ENCODE measurements around the gene URI1. TPM values are rescaled to one million over a fixed set of nuclear protein-coding genes. Genes with fewer than 3 reads are reported as not detected.

The URI1 gene
- total and polyA plus RNA-seq, 2 of the 8 experiments (the other 6 are each of a cell fraction or from before 2014, with no cell fraction given) = 27.7 to 64.3 TPM

DNA sequence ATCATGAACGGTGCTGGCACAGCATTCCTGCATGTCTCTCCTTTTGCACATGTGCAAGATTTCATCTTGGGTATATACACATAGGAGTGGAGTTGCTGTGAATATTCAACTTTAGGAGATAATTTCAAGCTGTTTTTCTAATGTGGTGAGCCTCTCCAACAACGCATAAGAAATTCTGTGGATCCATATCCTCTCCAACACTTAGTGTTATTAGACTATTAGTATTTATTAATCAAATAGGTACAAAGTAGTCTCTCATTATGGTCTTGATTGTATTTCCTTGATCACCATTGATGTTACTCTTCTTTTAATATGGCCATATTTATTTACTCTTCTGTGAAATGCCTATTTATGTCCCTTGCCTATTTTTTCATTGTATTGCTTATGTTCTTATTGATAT lies 114.5 kb downstream of the URI1 start:
- CTCF ChIA-PET (ENCODE audit: partially characterized antibody) = no interaction called here
- no peak overlapping the region for H3K9ac ChIP-seq (replicated peaks in 1 of 4; ENCODE audit: extremely low read depth in 1 of 4, low read depth in 3 of 4, low read length in 3 of 4)
- TF ChIP-seq, protein P1, sequence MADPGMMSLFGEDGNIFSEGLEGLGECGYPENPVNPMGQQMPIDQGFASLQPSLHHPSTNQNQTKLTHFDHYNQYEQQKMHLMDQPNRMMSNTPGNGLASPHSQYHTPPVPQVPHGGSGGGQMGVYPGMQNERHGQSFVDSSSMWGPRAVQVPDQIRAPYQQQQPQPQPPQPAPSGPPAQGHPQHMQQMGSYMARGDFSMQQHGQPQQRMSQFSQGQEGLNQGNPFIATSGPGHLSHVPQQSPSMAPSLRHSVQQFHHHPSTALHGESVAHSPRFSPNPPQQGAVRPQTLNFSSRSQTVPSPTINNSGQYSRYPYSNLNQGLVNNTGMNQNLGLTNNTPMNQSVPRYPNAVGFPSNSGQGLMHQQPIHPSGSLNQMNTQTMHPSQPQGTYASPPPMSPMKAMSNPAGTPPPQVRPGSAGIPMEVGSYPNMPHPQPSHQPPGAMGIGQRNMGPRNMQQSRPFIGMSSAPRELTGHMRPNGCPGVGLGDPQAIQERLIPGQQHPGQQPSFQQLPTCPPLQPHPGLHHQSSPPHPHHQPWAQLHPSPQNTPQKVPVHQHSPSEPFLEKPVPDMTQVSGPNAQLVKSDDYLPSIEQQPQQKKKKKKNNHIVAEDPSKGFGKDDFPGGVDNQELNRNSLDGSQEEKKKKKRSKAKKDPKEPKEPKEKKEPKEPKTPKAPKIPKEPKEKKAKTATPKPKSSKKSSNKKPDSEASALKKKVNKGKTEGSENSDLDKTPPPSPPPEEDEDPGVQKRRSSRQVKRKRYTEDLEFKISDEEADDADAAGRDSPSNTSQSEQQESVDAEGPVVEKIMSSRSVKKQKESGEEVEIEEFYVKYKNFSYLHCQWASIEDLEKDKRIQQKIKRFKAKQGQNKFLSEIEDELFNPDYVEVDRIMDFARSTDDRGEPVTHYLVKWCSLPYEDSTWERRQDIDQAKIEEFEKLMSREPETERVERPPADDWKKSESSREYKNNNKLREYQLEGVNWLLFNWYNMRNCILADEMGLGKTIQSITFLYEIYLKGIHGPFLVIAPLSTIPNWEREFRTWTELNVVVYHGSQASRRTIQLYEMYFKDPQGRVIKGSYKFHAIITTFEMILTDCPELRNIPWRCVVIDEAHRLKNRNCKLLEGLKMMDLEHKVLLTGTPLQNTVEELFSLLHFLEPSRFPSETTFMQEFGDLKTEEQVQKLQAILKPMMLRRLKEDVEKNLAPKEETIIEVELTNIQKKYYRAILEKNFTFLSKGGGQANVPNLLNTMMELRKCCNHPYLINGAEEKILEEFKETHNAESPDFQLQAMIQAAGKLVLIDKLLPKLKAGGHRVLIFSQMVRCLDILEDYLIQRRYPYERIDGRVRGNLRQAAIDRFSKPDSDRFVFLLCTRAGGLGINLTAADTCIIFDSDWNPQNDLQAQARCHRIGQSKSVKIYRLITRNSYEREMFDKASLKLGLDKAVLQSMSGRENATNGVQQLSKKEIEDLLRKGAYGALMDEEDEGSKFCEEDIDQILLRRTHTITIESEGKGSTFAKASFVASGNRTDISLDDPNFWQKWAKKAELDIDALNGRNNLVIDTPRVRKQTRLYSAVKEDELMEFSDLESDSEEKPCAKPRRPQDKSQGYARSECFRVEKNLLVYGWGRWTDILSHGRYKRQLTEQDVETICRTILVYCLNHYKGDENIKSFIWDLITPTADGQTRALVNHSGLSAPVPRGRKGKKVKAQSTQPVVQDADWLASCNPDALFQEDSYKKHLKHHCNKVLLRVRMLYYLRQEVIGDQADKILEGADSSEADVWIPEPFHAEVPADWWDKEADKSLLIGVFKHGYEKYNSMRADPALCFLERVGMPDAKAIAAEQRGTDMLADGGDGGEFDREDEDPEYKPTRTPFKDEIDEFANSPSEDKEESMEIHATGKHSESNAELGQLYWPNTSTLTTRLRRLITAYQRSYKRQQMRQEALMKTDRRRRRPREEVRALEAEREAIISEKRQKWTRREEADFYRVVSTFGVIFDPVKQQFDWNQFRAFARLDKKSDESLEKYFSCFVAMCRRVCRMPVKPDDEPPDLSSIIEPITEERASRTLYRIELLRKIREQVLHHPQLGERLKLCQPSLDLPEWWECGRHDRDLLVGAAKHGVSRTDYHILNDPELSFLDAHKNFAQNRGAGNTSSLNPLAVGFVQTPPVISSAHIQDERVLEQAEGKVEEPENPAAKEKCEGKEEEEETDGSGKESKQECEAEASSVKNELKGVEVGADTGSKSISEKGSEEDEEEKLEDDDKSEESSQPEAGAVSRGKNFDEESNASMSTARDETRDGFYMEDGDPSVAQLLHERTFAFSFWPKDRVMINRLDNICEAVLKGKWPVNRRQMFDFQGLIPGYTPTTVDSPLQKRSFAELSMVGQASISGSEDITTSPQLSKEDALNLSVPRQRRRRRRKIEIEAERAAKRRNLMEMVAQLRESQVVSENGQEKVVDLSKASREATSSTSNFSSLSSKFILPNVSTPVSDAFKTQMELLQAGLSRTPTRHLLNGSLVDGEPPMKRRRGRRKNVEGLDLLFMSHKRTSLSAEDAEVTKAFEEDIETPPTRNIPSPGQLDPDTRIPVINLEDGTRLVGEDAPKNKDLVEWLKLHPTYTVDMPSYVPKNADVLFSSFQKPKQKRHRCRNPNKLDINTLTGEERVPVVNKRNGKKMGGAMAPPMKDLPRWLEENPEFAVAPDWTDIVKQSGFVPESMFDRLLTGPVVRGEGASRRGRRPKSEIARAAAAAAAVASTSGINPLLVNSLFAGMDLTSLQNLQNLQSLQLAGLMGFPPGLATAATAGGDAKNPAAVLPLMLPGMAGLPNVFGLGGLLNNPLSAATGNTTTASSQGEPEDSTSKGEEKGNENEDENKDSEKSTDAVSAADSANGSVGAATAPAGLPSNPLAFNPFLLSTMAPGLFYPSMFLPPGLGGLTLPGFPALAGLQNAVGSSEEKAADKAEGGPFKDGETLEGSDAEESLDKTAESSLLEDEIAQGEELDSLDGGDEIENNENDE (IDR thresholded peaks at IDR 0.05; ENCODE audit: insufficient replicate concordance, low read length) = no peak

More for the DNA sequence above, 114.5 kb downstream of the URI1 start:
- H3K4me1 ChIP-seq (replicated peaks in 1 of 4; ENCODE audit: control insufficient read depth in 3 of 4, insufficient read depth in 4 of 4, low read length in 3 of 4) = no peaks in the 10 kb centered on the region
- no peak overlapping the region for H2AK5ac ChIP-seq (ENCODE audit: low read depth, low read length)
- H3K23ac ChIP-seq (ENCODE audit: insufficient read length) = no peak overlapping the region
- H3K4me3 ChIP-seq (ENCODE audit: extremely low read depth in 1 of 4, insufficient read depth in 2 of 4, low read depth in 3 of 4, low read length in 4 of 4) = no peak overlapping the region
- H2BK15ac ChIP-seq (ENCODE audit: low read length) = no peak overlapping the region
- no peak overlapping the region for H4K91ac ChIP-seq (replicated peaks; ENCODE audit: insufficient read length, low read length)
- no peaks in the 10 kb centered on the region for H3K36me3 ChIP-seq (ENCODE audit: control insufficient read depth in 2 of 4, insufficient read depth in 4 of 4, low read length in 3 of 4)
- no peaks in the 10 kb centered on the region for H3K79me2 ChIP-seq (ENCODE audit: control insufficient read depth in 1 of 2, insufficient read depth in 2 of 2, low read length in 2 of 2)
- no peaks in the 10 kb centered on the region for H3K9me3 ChIP-seq (ENCODE audit: insufficient read depth in 2 of 2, low read depth in 1 of 2, low read length in 1 of 2)
- H3K14ac ChIP-seq (ENCODE audit: insufficient read length) = no peak overlapping the region
- H3K4ac ChIP-seq (replicated peaks; ENCODE audit: insufficient read length, low read depth, low read length) = no peak overlapping the region
- no peak overlapping the region for H2AFZ ChIP-seq (ENCODE audit: low read length)
- H3K23me2 ChIP-seq (ENCODE audit: low read depth, low read length) = no peaks in the 10 kb centered on the region
- H2BK5ac ChIP-seq (ENCODE audit: low read depth, low read length) = no peak overlapping the region
- no peaks in the 10 kb centered on the region for H3K27me3 ChIP-seq (replicated peaks in 1 of 4; ENCODE audit: control insufficient read depth in 3 of 4, extremely low read depth in 1 of 4, insufficient read depth in 3 of 4, low read length in 3 of 4)
- DNase-seq (ENCODE audit: low read depth in 1 of 2, low spot score in 2 of 2) (no peak), FAIRE-seq (no peak)
- no peaks in the 10 kb centered on the region for H4K20me1 ChIP-seq (replicated peaks in 1 of 2; ENCODE audit: control insufficient read depth in 1 of 2, insufficient read depth in 2 of 2, low read length in 2 of 2)
- H2BK20ac ChIP-seq (ENCODE audit: low read length) = no peak overlapping the region
- no peak overlapping the region for H4K8ac ChIP-seq (ENCODE audit: extremely low read depth, insufficient read depth, low read length)
- no peaks in the 10 kb centered on the region for H3K79me1 ChIP-seq (ENCODE audit: low read depth, low read length)
- H4K5ac ChIP-seq (ENCODE audit: insufficient read length, low read depth, low read length) = no peak overlapping the region
- no peak overlapping the region for H3K18ac ChIP-seq (ENCODE audit: extremely low read depth, low read length)
- WGBS, 2 experiments (ENCODE audit: extremely low coverage in 1 of 2, insufficient coverage in 1 of 2, insufficient read length in 1 of 2, insufficient replicate concordance in 2 of 2, low coverage in 1 of 2, low lambda C conversion rate in 2 of 2, missing lambda C conversion rate in 1 of 2) = 86% methylated on average over 2 of the region's 2 CpGs; no CpG with 5 or more reads in 1 of the 2 experiments
- H3K27ac ChIP-seq (ENCODE audit: low read depth, low read length) = no peak overlapping the region
- no peak overlapping the region for H3K56ac ChIP-seq (replicated peaks; ENCODE audit: insufficient read length, low read depth, low read length)
- POLR2A ChIA-PET (ENCODE audit: partially characterized antibody) = no interaction called here
- no peak overlapping the region for H3K4me2 ChIP-seq (ENCODE audit: insufficient read depth in 1 of 2, low read depth in 2 of 2, low read length in 2 of 2)
- no peak overlapping the region for H2BK120ac ChIP-seq (replicated peaks; ENCODE audit: low read depth, low read length)
- H2BK12ac ChIP-seq (ENCODE audit: low read depth, low read length) = no peak overlapping the region

Measured in H1 (cell line).